Measurements from ENCODE around the gene SLC6A13. TPM values are rescaled to one million over a fixed set of nuclear protein-coding genes. Genes with fewer than 3 reads are reported as not detected.
A peak's percentile ranks its signal among the peaks of the same experiment; 100 is the strongest.

The SLC6A13 gene
- total RNA-seq, 1 experiment from 2014 or later, result not detected

- Mint-ChIP-seq H3K9me3 (peaks cover 0 to 6% of the 10 kb centered on the region in 2 experiments; a peak in 3 of 5 replicates), H3K4me3 (no peak overlapping the region; a peak in 1 of 5 replicates), H3K4me1 (peaks cover 6 to 16% of the 10 kb centered on the region in 2 experiments), H3K27ac (peak overlapping the region in 1 of 3 experiments; percentile 66; a peak in 1 of 7 replicates), H3K36me3 (ENCODE audit: insufficient read depth in 1 of 3, low read depth in 3 of 3) (no peaks in the 10 kb centered on the region), H3K27me3 (ENCODE audit: low read depth) (peaks cover 83% of the 10 kb centered on the region)
- no peak overlapping the region for H3K23ac ChIP-seq (ENCODE audit: insufficient read length, low read depth, low read length)
- no peaks in the 10 kb centered on the region for H4K20me1 ChIP-seq (ENCODE audit: control insufficient read depth, insufficient read depth, insufficient read length)
- WGBS (ENCODE audit: extremely low coverage, insufficient read length, low lambda C conversion rate), result no CpG with 5 or more reads among the region's 15 CpGs
- no peaks in the 10 kb centered on the region for H3K79me1 ChIP-seq (ENCODE audit: insufficient read depth, low read depth, low read length, poor library complexity, severe bottlenecking)
- no peak overlapping the region for H2AK5ac ChIP-seq (ENCODE audit: insufficient read length, low read length)
- no peaks in the 10 kb centered on the region for H3K23me2 ChIP-seq (ENCODE audit: insufficient read length, low read depth, low read length, poor library complexity, severe bottlenecking)
- no peak overlapping the region for H4K8ac ChIP-seq (replicated peaks; ENCODE audit: insufficient read length, low read depth, low read length)
- H2BK15ac ChIP-seq (ENCODE audit: low read depth, low read length), result no peak overlapping the region
- H3K56ac ChIP-seq (ENCODE audit: insufficient read length, low read depth, low read length), result no peak overlapping the region
- no peak overlapping the region for H2BK12ac ChIP-seq (ENCODE audit: insufficient read length, low read depth, low read length)
- no peak overlapping the region for H3K27ac ChIP-seq (ENCODE audit: insufficient read length, low read depth, low read length)
- no peaks in the 10 kb centered on the region; the same call in 1 of the 2 replicates for H3K27me3 ChIP-seq (ENCODE audit: insufficient read depth, low read length)
- no peak overlapping the region for H4K91ac ChIP-seq (ENCODE audit: insufficient read length, low read depth, low read length)
- no peaks in the 10 kb centered on the region for H3K79me2 ChIP-seq (ENCODE audit: insufficient read depth, low read length)
- no peak for TF ChIP-seq CTCF (conservative IDR thresholded peaks at IDR 0.05)
- H3K9me3 ChIP-seq (ENCODE audit: control insufficient read depth, low read depth, low read length), result no peaks in the 10 kb centered on the region
- DNase-seq, result no peak
- H2BK20ac ChIP-seq (ENCODE audit: low read depth, low read length, poor library complexity, severe bottlenecking), result no peak overlapping the region
- no peak overlapping the region; the same call in 1 of the 2 replicates for H3K14ac ChIP-seq (ENCODE audit: insufficient read depth, low read length)
- no peak overlapping the region for H3K18ac ChIP-seq (ENCODE audit: insufficient read length, low read depth, low read length)
- no peak overlapping the region for H2BK120ac ChIP-seq (ENCODE audit: low read depth, low read length, poor library complexity, severe bottlenecking)
- no peak overlapping the region for H3K4ac ChIP-seq (ENCODE audit: low read depth, low read length)
- H4K5ac ChIP-seq (ENCODE audit: insufficient read length, low read depth, low read length), result no peak overlapping the region
- no peak overlapping the region for H2BK5ac ChIP-seq (ENCODE audit: insufficient read length, low read length)
- no peak overlapping the region for H3T11ph ChIP-seq (ENCODE audit: low read length)
- no peak overlapping the region for H3K9ac ChIP-seq (ENCODE audit: extremely low read depth, insufficient read length, low read length)
- no peak overlapping the region for H2AFZ ChIP-seq (ENCODE audit: low read length)
- no peaks in the 10 kb centered on the region for H3K4me1 ChIP-seq (ENCODE audit: insufficient read depth, low read length)
- H3K4me2 ChIP-seq (ENCODE audit: insufficient read depth, insufficient read length, low read length), result no peak overlapping the region
These were observed 66.7 kb downstream of the SLC6A13 start for GRCh38 chr12:195951-196350.

All from H9 (cell line).